GM10248 (cell line): ENCODE measurements around the gene PROM1.

Source experiments
- CTCF ChIA-PET: fragments of 300-600 bp; sonication (Branson Sonifier 250); formaldehyde crosslinking; extraction: SDS; loops from one replicate; lab custom pipeline; 2021; ENCODE audit warnings: antibody characterized with exemption; lab: Yijun Ruan, JAX
- POLR2A ChIA-PET: fragments of 350-650 bp; sonication (Branson Sonifier 250); formaldehyde crosslinking; extraction: SDS; loops from one replicate; lab custom pipeline; 2020; ENCODE audit warnings: antibody characterized with exemption; lab: Yijun Ruan, JAX
- DNase-seq: peaks from one replicate; pipeline ENCODE4 v3.0.0; 2012; ENCODE audit errors: extremely low spot score
- CTCF ChIP-seq: IDR thresholded peaks from 2 replicates; pipeline ENCODE4 v1.5.1; 2012; ENCODE audit warnings: mild to moderate bottlenecking, low read depth; ENCODE audit errors: extremely low read depth, missing control alignments, control extremely low read depth

Gene PROM1

GRCh38 chr4:16050669-16051068 is 33.2 kb downstream of the PROM1 start:
- no peak for DNase-seq
- ChIA-PET POLR2A (no interaction called here), CTCF (no interaction called here)
- TF ChIP-seq CTCF: no peak

- DNase-seq: no peak
- TF ChIP-seq CTCF: no peak
- POLR2A ChIA-PET: no interaction called here
- CTCF ChIA-PET: interaction anchor here (0.8 kb wide), 1 partner anchor 16 kb away, joined by 3 read pairs; no protein-coding TSS in a partner anchor
Measured at GRCh38 chr4:16048619-16049419, 35.0 kb downstream of the PROM1 start.

DNA sequence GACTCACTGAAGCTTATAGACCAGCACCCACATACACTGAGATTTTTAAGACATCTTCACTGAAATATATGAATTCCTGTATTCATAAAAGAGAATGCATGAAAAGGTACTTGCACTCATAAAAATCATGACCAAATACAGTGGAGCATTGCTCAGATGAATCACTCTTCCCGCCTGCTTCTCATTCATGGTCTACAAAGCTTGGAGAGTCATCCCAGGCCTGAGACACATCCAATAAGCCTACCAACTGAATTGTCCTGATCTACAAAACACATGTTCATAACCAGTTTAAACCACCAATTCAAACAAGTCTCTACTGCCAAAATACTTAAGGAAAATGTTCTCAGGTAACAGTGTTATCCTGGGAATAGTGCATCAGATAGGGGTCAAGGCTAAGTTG is 38.1 kb downstream of the PROM1 start:
- ChIA-PET CTCF (no interaction called here), POLR2A (interaction anchor here (0.5 kb wide), 1 partner anchor 30 kb away, joined by 3 read pairs; no protein-coding TSS in a partner anchor)
- DNase-seq: no peak
- no peak for TF ChIP-seq CTCF

DNA sequence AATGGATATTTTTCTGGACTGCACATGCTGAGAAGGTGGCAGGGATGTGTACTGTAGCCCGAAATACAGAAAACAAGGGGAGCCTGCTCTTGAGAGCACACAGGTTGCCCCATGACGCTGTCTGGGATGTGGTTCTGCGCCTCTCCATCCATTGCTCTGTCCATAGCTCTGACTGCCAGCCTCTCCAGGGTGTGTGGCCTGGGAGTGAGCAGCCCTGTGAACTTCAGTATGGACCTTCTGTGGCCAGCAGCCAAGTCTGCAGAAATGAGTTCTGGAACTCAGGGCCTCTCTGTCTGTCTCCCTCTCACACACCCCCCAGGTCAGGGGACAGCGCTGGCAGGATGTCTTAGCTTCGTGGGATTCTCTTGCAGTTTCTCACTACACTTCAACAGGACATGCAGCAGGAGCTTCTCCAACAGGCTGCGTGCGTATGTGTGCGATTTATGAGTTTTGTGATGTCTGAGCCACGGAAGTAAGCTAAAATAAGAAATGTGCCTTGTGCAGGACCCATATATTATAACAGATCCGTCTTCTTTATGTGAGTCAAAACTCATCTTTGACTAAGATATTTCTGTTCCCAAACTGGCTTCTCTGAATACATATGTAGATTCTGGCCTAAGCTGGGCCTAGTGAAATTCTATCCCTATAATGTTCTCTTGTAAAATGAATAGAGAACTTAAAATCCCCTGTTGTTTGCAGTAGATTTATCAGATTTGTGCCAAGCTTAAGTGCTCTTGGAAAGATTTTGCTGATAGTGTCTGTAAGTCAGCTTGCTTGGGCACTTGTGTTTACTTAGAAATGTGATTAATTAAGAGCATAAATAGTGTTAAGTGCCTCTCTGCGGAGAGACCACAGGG is 40.0 kb downstream of the PROM1 start:
- no peak for TF ChIP-seq CTCF
- no peak for DNase-seq
- CTCF ChIA-PET: interaction anchor here (1.2 kb wide), 1 partner anchor 9 kb away, joined by 4 read pairs; no protein-coding TSS in a partner anchor
- POLR2A ChIA-PET: no interaction called here

DNA sequence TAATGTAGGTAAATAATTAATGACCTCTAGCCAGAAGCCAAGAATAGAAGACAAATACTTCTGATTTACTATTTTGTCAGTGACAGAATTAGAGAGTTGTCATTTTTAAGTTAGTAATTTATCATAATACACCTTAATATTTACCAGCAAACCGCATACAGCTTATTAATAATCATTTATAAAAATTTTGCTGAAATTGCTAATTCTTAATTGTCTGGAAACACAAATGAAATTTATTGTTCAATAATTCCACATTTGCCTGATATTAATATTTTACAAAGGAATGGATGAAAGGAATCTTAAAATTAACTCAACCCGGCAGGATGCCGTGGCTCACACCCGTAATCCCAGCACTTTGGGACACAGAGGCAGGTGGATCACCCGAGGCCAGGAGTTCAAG is 44.7 kb downstream of the PROM1 start:
- POLR2A ChIA-PET: no interaction called here
- CTCF ChIA-PET: no interaction called here
- no peak for TF ChIP-seq CTCF
- DNase-seq: no peak

DNA sequence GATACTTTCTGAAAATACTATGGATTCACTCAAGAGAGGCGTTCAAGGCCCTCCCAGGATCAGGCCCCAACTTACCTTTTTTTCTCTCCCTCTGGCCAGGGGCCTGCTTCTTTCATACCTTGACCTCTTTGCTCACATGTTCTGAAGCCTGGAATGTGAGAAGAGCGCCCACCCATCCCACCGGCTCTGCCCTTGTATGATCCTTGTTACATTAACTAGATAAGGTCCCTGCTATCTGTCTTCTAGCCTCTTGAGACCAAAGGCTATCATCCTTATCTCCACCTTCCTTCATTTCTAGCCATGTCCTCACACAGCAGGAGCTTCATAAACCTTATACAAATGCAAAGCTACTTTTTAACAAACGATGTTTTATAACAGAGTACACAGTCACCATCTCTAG is 45.9 kb downstream of the PROM1 start:
- no peak for TF ChIP-seq CTCF
- ChIA-PET POLR2A (no interaction called here), CTCF (interaction anchor here (0.7 kb wide), 1 partner anchor 10 kb away, joined by 3 read pairs; no protein-coding TSS in a partner anchor)
- no peak for DNase-seq
